ENCODE data around the gene NIM1K. TPM values are rescaled to one million over a fixed set of nuclear protein-coding genes. Genes with fewer than 3 reads are reported as not detected.

NIM1K gene
- total and polyA plus RNA-seq, 2 donors (not counting 1 experiment from before 2014, with no cell fraction given) = 1.7 to 14.7 TPM

GRCh38 chr5:43230707-43231106, 38.7 kb downstream of the NIM1K start:
- H3K79me2 ChIP-seq (ENCODE audit: control insufficient read depth, insufficient read depth, low read length) = no peaks in the 10 kb centered on the region
- no peaks in the 10 kb centered on the region for H3K4me1 ChIP-seq (ENCODE audit: control insufficient read depth, extremely low read depth, insufficient read depth, low read length)
- H4K20me1 ChIP-seq (ENCODE audit: control insufficient read depth, extremely low read depth, insufficient read depth, low read length) = no peaks in the 10 kb centered on the region
- TF ChIP-seq EZH2 (IDR thresholded peaks at IDR 0.05; ENCODE audit: low read length, missing control alignments) (no peak), CTCF (conservative IDR thresholded peaks at IDR 0.05 in 1 of 2, IDR thresholded peaks at IDR 0.05 in 1 of 2; ENCODE audit: low read depth in 1 of 2, low read length in 2 of 2) (no peak)
- no peaks in the 10 kb centered on the region for H3K9me3 ChIP-seq (ENCODE audit: control insufficient read depth, insufficient read depth, low read depth, low read length)
- no peak overlapping the region for H3K9ac ChIP-seq (ENCODE audit: insufficient read depth, low read length)
- no peak overlapping the region for H2AFZ ChIP-seq (ENCODE audit: low read length)
- no peak overlapping the region for H3K27ac ChIP-seq (ENCODE audit: insufficient read depth, low read length)
- no peak overlapping the region for H3K4me2 ChIP-seq (ENCODE audit: extremely low read depth, insufficient read depth, low read length)
- no peaks in the 10 kb centered on the region for H3K27me3 ChIP-seq (ENCODE audit: control insufficient read depth, insufficient read depth, low read length)
- no peak overlapping the region for H3K4me3 ChIP-seq (replicated peaks in 1 of 4; ENCODE audit: control extremely low read depth in 1 of 4, insufficient read depth in 1 of 4, low read depth in 3 of 4, low read length in 4 of 4)
- H3K36me3 ChIP-seq (ENCODE audit: control insufficient read depth, insufficient read depth, low read length) = no peaks in the 10 kb centered on the region
- no peak for DNase-seq (ENCODE audit: low read depth in 2 of 2)

GRCh38 chr5:43231977-43232376, 40.0 kb downstream of the NIM1K start:
- peak in 1 of 2 donors; percentile 29 for DNase-seq (ENCODE audit: low read depth in 2 of 2)
- Histone ChIP-seq H3K9me3 (ENCODE audit: control insufficient read depth, insufficient read depth, low read depth, low read length) (no peaks in the 10 kb centered on the region), H3K27me3 (ENCODE audit: control insufficient read depth, insufficient read depth, low read length) (no peaks in the 10 kb centered on the region), H3K27ac (ENCODE audit: insufficient read depth, low read length) (no peak overlapping the region), H3K4me1 (ENCODE audit: control insufficient read depth, extremely low read depth, insufficient read depth, low read length) (no peaks in the 10 kb centered on the region), H2AFZ (ENCODE audit: low read length) (no peak overlapping the region), H3K4me2 (ENCODE audit: extremely low read depth, insufficient read depth, low read length) (no peak overlapping the region), H3K9ac (ENCODE audit: insufficient read depth, low read length) (no peak overlapping the region), H3K36me3 (ENCODE audit: control insufficient read depth, insufficient read depth, low read length) (no peaks in the 10 kb centered on the region), H3K4me3 (replicated peaks in 1 of 4; ENCODE audit: control extremely low read depth in 1 of 4, insufficient read depth in 1 of 4, low read depth in 3 of 4, low read length in 4 of 4) (no peak overlapping the region), H4K20me1 (ENCODE audit: control insufficient read depth, extremely low read depth, insufficient read depth, low read length) (no peaks in the 10 kb centered on the region), H3K79me2 (ENCODE audit: control insufficient read depth, insufficient read depth, low read length) (no peaks in the 10 kb centered on the region)
- TF ChIP-seq EZH2 (IDR thresholded peaks at IDR 0.05; ENCODE audit: low read length, missing control alignments) = no peak
- no peak for TF ChIP-seq CTCF (conservative IDR thresholded peaks at IDR 0.05 in 1 of 2, IDR thresholded peaks at IDR 0.05 in 1 of 2; ENCODE audit: low read depth in 1 of 2, low read length in 2 of 2)

- H3K27me3 ChIP-seq (ENCODE audit: control insufficient read depth, insufficient read depth, low read length) = no peaks in the 10 kb centered on the region
- TF ChIP-seq CTCF (conservative IDR thresholded peaks at IDR 0.05 in 1 of 2, IDR thresholded peaks at IDR 0.05 in 1 of 2; ENCODE audit: low read depth in 1 of 2, low read length in 2 of 2) = no peak
- TF ChIP-seq EZH2 (IDR thresholded peaks at IDR 0.05; ENCODE audit: low read length, missing control alignments) = no peak
- no peaks in the 10 kb centered on the region for H3K4me1 ChIP-seq (ENCODE audit: control insufficient read depth, extremely low read depth, insufficient read depth, low read length)
- no peak overlapping the region for H3K9ac ChIP-seq (ENCODE audit: insufficient read depth, low read length)
- DNase-seq (ENCODE audit: low read depth in 2 of 2) = no peak
- H3K27ac ChIP-seq (ENCODE audit: insufficient read depth, low read length) = no peak overlapping the region
- H4K20me1 ChIP-seq (ENCODE audit: control insufficient read depth, extremely low read depth, insufficient read depth, low read length) = no peaks in the 10 kb centered on the region
- no peaks in the 10 kb centered on the region for H3K36me3 ChIP-seq (ENCODE audit: control insufficient read depth, insufficient read depth, low read length)
- H3K9me3 ChIP-seq (ENCODE audit: control insufficient read depth, insufficient read depth, low read depth, low read length) = no peaks in the 10 kb centered on the region
- H2AFZ ChIP-seq (ENCODE audit: low read length) = no peak overlapping the region
- H3K79me2 ChIP-seq (ENCODE audit: control insufficient read depth, insufficient read depth, low read length) = no peaks in the 10 kb centered on the region
- H3K4me3 ChIP-seq (replicated peaks in 1 of 4; ENCODE audit: control extremely low read depth in 1 of 4, insufficient read depth in 1 of 4, low read depth in 3 of 4, low read length in 4 of 4) = no peak overlapping the region
- H3K4me2 ChIP-seq (ENCODE audit: extremely low read depth, insufficient read depth, low read length) = no peak overlapping the region
Observed at GRCh38 chr5:43232943-43233833, 41.2 kb downstream of the NIM1K start.

Measured in fibroblast of lung (primary cell).